Kidney glomerular epithelial cell (primary cell): ENCODE data around the gene SEMA3B.
"Not testable (repeated sequence)": the region's sequence is repeated elsewhere in the genome, so short reads cannot be mapped to it uniquely, and the experiment has no call there.

ENCODE experiments used
- DNase-seq: peaks from one replicate; lab custom pipeline; 2025; lab: John Stamatoyannopoulos, UW

The SEMA3B gene

GRCh38 chr3:50258979-50259378, 10.0 kb upstream of the SEMA3B start:
- no peak for DNase-seq

DNA sequence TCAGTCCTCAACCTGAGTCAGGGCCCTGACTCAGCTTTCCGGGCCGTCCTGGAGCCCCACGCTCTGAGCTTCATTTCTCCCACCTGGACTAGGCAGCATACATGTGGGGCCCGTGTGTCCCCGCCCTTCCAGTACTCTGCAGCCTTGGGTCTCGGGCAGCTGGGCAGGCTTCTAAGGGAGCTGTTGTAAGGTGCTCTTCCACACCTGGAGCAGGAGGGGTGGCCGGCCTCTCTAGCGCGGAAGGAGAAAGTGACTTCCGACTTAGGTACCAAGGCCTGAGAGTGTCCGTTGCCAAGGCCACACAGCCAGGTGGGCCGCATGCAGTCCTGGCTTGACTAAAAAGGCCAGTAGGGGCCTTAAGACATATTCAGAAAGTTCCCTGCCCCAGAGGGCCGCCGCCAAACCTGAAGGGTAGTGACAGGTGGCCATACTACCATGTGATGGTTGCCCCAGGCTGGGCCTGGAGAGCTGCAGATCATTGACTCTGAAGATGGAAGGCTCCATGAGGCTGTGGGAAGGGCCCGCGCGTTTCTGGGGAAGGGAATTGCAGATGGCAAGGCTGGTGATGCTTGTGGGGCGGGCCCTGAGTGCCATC, 9.4 kb upstream of the SEMA3B start:
- no peak for DNase-seq

DNA sequence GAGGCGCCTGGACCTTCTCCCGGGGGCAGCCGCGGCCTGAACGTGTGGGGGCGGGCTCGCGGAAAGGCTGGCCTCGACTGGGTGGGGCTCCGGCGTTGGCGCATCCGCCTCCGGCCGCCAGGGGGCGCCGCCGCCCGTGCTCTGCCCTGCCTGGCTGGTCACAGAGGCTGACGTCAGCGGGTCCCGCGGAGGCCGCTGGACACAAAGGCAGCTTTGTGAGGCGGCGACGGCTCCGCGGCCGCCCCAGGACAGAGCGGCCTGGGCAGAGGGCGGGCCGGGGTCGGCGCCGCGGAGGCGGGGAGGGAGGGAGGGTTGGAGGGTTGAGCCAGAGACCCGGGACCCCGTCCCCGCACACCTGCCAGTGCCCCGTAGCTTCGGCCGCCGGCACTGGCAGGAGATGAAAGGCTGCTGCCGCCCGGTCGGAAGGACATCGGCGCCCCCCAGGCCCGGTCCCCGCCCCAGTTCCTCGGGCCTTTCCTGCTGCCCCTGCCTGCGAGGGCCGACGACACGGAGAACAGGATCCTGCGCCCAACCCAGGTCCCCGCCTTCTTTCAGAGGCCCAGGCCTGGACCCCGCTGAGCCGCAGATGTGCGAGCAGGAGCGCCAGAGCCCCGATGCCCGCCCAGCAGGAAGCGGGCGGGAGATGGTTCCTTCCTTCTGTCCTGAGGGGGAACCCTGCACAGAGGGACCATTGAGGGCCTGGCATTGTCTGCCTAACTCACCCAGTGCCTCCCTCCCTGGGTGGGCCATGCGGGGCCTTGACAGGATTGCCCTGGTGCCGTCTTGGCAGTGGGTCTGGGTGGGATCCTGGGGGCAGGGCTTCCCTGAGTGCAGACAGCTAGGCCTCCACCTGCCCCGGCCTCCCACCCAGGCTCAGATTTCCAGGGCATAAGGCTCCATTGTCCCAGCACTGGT, 8.7 kb upstream of the SEMA3B start:
- peak; percentile 70 for DNase-seq

DNA sequence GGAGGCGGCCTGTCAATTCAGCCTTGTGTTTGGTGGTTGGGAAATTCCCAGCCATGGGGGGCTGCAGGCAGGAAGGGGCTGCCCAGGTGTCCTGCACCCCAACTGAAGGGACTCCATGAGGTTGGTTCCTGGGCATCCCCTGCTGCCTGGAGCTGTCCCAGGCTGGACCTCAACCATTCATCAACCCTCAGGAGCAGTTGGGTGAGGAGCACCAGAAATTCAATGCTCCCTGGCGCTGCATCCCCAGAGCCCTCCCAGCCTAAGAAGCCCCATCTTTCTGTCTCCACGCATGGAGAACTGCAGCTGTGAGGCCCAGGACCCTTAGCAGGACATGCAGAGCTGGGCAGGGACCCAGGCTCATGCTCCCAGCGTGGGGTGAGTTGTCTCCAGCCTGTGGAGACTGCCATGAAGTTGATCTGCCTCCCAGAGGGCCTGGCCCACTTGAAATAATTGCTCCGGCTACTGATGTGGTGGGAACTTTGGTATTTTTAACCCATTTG, 8.0 kb upstream of the SEMA3B start:
- no peak for DNase-seq

DNA sequence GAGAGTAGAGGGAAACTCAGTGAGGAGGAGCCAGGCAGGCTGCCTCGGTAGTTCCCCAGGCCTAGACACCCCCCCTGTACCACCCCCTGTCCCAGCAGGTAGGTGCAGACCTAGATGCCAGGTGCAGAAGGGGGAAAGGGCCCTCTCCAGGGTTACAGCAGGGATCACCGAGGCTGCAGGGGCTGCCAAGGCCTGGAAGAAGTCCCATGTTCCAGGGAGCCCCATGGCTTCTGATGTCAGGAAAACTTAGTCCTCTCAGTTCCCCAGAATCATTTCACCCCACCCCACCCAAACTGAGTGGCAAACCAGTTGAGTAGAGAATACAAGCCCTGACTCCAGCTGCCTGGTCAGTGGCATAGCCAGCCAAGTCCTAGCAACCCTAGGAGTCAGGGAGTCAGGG, 7.4 kb upstream of the SEMA3B start:
- DNase-seq = no peak

DNA sequence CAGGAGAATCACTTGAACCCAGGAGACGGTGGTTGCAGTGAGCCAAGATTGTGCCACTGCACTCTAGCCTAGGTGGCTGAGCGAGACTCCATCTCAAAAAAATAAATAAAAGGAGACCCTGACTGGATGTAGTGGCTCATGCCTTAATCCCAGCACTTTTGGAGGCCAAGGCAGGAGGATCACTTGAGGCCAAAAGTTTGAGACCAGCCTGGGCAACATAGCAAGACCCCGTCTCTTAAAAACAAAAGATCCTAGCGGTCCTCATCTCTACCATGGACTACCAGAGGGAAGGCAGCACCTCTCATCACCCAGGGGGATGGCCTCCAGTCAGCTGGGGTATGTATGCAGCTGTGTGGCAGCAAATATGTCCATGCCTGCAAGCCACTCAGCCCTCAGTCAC, 6.7 kb upstream of the SEMA3B start:
- DNase-seq = not testable (repeated sequence)

DNA sequence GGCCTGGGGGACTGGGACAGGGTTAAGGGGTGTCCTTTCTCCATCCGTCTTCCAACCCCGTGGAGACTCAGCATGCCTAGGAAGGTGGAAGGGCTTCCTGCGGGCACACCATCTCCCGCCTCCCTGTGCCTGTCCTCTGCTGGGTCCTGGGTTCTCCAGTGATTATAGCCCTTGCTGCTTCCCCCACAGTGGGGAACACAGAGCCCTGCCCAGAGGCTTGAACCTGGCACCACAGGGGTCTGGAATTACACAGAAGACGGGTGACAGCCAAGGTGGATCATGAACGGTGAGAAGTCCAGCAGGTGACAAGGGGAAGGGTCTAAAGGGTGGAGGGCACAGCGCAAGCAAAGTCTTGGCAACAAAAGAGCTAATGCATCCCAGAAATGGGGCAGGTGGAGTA, 6.2 kb upstream of the SEMA3B start:
- DNase-seq = no peak

DNA sequence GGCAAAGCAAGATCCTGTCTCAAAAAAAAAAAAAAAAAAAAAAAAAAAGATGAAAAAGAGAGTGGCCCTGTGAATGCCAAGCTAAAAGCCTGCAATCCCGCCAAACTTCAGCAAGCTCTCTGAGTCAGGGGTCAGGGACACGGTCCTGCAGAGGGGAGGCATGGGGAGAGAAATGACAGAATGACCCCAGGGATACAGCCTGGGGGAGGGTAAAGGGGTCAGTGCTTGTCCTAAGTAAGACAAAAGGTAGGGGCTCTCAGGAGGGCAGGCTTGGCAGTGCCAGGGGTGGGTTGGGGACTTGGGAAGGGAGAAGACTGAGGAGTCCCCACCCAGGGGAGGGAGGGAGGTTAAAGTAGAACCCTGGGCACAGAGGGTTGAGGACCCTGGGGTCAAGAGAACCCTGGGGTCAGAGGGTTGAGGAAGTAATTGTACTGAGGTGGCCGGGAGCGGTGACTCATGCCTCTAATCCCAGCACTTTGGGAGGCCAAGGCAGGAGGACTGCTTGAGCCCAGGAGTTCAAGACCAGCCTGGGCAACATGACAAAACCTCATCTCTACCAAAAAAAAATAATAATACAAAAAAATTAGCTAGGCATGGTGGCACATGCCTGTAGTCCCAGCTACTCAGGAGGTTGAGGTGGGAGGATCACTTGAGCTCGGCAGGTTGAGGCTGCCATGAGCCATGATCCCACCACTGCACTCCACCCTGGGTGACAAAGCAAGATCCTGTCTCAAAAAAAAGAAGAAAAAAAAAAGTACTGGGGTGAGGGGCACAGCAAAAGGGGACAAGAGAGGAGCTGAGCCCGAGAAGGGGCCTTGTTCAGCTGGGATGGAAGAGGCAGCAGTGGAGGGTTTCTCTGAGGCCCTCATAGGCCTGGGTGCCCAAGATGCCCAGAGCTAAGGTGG, 5.2 kb upstream of the SEMA3B start:
- DNase-seq = no peak

DNA sequence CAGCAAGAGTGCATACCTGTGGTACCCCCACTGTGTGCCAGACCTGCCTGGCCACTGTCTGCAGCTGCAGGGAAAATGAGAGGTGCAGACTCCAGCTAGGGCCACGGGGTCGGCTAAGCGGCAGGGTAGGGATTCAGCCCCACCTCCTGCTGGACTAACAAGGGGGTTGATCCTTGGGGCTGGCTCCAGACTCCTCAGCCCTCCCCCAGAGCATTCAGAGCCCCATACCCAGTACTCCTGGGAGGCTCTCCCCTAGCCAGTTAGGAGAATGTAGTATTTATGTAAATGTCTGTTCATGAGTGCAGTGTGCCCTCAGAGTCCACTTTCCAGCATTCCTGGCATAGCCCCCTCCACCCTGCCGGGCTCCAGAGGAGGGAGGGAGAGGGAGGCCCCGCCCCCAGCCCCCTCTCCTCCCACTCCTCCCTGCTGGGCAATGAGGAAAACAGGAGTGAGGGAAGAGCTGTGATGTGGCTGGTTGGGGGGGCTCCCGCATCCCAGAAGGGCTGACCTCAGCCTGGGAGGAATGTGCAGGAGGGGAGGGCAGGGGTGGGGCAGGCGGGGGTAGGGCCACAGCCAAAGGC, 4.5 kb upstream of the SEMA3B start:
- peak; percentile 93 for DNase-seq

GRCh38 chr3:50264964-50265485, 3.9 kb upstream of the SEMA3B start:
- DNase-seq = no peak

GRCh38 chr3:50265571-50265970, 3.4 kb upstream of the SEMA3B start:
- DNase-seq = no peak

- DNase-seq = no peak
These were observed 2.9 kb upstream of the SEMA3B start for GRCh38 chr3:50266017-50266416.

- no peak for DNase-seq
These were observed 2.1 kb upstream of the SEMA3B start for GRCh38 chr3:50266836-50267235.

DNA sequence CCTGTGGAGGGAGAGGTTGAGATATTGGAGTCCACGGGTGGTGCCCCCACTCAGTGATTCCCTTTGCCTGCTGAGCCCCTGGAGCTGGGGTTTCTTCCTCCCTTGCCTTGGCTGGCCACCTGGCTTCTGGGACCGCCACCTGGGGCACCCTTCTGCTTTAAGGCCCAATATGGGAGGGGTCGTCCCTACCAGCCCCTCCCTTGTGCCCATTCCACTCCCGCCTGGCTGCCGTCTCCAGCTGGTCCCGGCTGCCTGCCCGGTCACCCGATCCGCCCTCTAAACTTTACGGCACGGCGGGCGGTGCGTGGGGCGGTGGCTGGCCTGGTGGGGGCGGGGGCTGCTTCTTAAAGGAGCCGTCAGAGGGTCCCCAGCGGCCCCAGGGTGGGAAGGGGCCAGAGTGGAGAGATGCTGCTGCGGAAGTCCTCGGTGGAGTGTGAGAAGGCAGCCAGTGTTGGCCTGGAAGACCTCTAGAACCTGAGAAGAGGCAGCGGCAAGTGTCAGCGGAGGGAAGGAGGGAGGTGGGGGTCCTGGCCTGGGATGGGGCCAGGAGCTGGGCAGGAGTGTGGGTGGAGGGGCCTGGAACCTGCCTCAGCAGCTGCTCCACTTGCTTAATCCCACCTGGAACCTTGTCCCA, 1.6 kb upstream of the SEMA3B start:
- no peak for DNase-seq

GRCh38 chr3:50268276-50268675, 671 bp upstream of the SEMA3B start:
- DNase-seq = no peak

GRCh38 chr3:50269460-50269859, 513 bp downstream of the SEMA3B start:
- DNase-seq = no peak

DNA sequence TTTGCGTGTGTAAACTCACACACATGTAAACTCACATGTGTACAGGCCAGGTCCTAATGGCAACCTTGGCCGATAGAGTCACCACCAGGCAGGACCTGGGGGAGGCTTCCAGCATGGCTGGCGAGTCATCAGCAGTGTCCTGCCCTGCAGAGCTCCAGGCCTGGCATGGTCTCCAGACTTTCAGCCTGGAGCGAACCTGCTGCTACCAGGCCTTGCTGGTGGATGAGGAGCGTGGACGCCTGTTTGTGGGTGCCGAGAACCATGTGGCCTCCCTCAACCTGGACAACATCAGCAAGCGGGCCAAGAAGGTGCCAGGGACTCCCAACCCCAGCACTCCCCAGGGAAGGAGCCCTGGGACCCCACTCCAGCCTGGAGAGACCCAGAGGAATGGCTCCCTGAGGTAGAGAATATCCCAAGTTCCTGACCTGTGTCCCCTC, 1.0 kb downstream of the SEMA3B start:
- peak; percentile 54 for DNase-seq

DNA sequence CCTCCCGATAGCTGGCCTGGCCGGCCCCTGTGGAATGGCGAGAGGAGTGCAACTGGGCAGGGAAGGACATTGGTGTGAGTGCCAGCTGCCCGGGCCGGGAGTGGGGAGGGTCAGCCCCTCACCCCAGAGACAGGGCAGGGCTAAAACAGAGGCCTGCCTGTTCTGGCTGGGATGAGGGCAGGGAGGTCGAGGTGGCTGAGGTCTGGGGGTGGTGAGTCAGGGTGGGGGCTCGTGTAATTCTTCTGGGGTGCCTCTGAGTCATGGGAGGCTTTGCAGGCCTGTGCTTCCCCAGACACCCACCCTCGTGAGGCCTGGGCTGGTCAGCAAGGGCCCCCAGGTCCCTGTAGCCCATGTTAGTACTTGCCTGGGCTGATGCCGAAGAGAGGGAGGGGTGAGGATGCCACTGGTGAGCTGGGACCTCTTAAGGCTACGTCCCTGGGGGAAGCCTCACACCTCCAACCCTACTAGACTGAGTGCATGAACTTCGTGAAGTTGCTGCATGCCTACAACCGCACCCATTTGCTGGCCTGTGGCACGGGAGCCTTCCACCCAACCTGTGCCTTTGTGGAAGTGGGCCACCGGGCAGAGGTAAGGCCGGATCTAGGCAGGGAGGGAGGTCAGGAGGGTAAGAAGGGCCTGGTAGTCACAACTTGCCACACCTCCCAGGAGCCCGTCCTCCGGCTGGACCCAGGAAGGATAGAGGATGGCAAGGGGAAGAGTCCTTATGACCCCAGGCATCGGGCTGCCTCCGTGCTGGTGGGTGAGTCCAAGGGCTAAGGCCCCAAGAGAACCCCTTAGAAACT, 1.7 kb downstream of the SEMA3B start:
- no peak for DNase-seq

GRCh38 chr3:50271314-50271936, 2.5 kb downstream of the SEMA3B start:
- DNase-seq = no peak

GRCh38 chr3:50272538-50272910, 3.6 kb downstream of the SEMA3B start:
- DNase-seq = not testable (repeated sequence)
